Stimulated activated CD4-positive, alpha-beta T cell treated with anti-CD3 and anti-CD28 coated beads, Interleukin-1b, Interleukin-23, amount 100 ng/mL, for 1 hour (primary cell): Measurements from ENCODE around the gene BCAS3.

Experiments
- DNase-seq, 2 donors: peaks; one replicate each; pipeline ENCODE4 v3.0.0-alpha.2; 2020; ENCODE audit warnings: low read depth in 2 of 2

Gene BCAS3

GRCh38 chr17:61363601-61364462 lies 686.2 kb downstream of the BCAS3 start:
- no peak for DNase-seq

GRCh38 chr17:61364463-61364846 lies 686.8 kb downstream of the BCAS3 start:
- no peak for DNase-seq

GRCh38 chr17:61366076-61366714 lies 688.5 kb downstream of the BCAS3 start:
- DNase-seq, result no peak

GRCh38 chr17:61366715-61367413 lies 689.2 kb downstream of the BCAS3 start:
- DNase-seq, result no peak

- DNase-seq, result no peak
Observed at GRCh38 chr17:61368049-61368831, 690.6 kb downstream of the BCAS3 start.

- DNase-seq, result no peak
Observed at GRCh38 chr17:61368832-61369450, 691.3 kb downstream of the BCAS3 start.

GRCh38 chr17:61369751-61370150 lies 692.1 kb downstream of the BCAS3 start:
- DNase-seq, result no peak

GRCh38 chr17:61371179-61371578 lies 693.5 kb downstream of the BCAS3 start:
- no peak for DNase-seq

GRCh38 chr17:61371606-61372005 lies 694.0 kb downstream of the BCAS3 start:
- DNase-seq, result no peak

- DNase-seq, result no peak
Observed at GRCh38 chr17:61372436-61372835, 694.8 kb downstream of the BCAS3 start.

GRCh38 chr17:61376931-61377838 lies 699.5 kb downstream of the BCAS3 start:
- no peak for DNase-seq

GRCh38 chr17:61378658-61379456 lies 701.2 kb downstream of the BCAS3 start:
- DNase-seq, result no peak

GRCh38 chr17:61379457-61380216 lies 702.0 kb downstream of the BCAS3 start:
- no peak for DNase-seq

- DNase-seq, result no peak
Observed at GRCh38 chr17:61380217-61380835, 702.7 kb downstream of the BCAS3 start.

- no peak for DNase-seq
Observed at GRCh38 chr17:61380836-61381525, 703.3 kb downstream of the BCAS3 start.

- no peak for DNase-seq
Observed at GRCh38 chr17:61381537-61381936, 703.9 kb downstream of the BCAS3 start.

GRCh38 chr17:61382796-61383688 lies 705.4 kb downstream of the BCAS3 start:
- DNase-seq, result no peak
